SK-N-SH (cell line): ENCODE results near the gene BCAS3. TPM values are rescaled to one million over a fixed set of nuclear protein-coding genes. Genes with fewer than 3 reads are reported as not detected.

Source experiments
- CTCF ChIA-PET: fragments of 300-600, 350-600 bp; formaldehyde crosslinking; extraction: SDS; loops from one replicate; lab custom pipeline; 2021; lab: Yijun Ruan, JAX
- POLR2A ChIA-PET: fragments of 350-600 bp; sonication (Branson Sonifier 250); formaldehyde crosslinking; extraction: SDS; loops from one replicate; lab custom pipeline; 2020; ENCODE audit warnings: antibody characterized with exemption, inconsistent platforms; lab: Yijun Ruan, JAX
- DNase-seq: peaks from one replicate; pipeline ENCODE4 v3.0.0; 2012
- H2AFZ ChIP-seq: fragments of 200-600 bp; sonication (generic); 2 replicates; pipeline ENCODE4 v1.8.1; 2016; ENCODE audit warnings: antibody characterized with exemption, mild to moderate bottlenecking, low read depth
- H3F3A ChIP-seq: fragments of 200-600 bp; sonication (generic); replicated peaks from 2 replicates; pipeline ENCODE3; 2016; ENCODE audit warnings: antibody characterized with exemption, mild to moderate bottlenecking; ENCODE audit not compliant: insufficient read depth
- H3K27ac ChIP-seq, 2 experiments: fragments of 200-500 bp in 1 of 2; fragments of 200-600 bp in 1 of 2; sonication (Bioruptor generic) in 1 of 2; sonication (generic), shearing (Covaris generic) in 1 of 2; 2 replicates each; pipeline versions ENCODE4 v1.5.1 to v1.6.1; 2014 to 2016; ENCODE audit warnings: low read depth in 2 of 2, inconsistent platforms in 1 of 2, low read length in 1 of 2, mild to moderate bottlenecking in 1 of 2, mixed read lengths in 1 of 2
- H3K27me3 ChIP-seq: fragments of 200-600 bp; sonication (generic), shearing (Covaris generic); 2 replicates; pipeline ENCODE4 v1.6.1; 2016; ENCODE audit warnings: mixed run types; ENCODE audit not compliant: insufficient read depth
- H3K36me3 ChIP-seq, 2 experiments: fragments of 200-500 bp in 1 of 2; fragments of 200-600 bp in 1 of 2; sonication (Bioruptor generic) in 1 of 2; sonication (generic) in 1 of 2; replicated peaks in 1 of 2; 2 replicates each; pipeline versions ENCODE3 to v1.5.1; 2014 to 2016; ENCODE audit warnings: low read length in 1 of 2, mild to moderate bottlenecking in 1 of 2; ENCODE audit not compliant: insufficient read depth in 2 of 2, control insufficient read depth in 1 of 2
- H3K4me1 ChIP-seq, 2 experiments: fragments of 200-500 bp in 1 of 2; fragments of 200-600 bp in 1 of 2; sonication (Bioruptor generic) in 1 of 2; sonication (generic), shearing (Covaris generic) in 1 of 2; 2 replicates each; pipeline versions ENCODE4 v1.5.1 to v1.6.1; 2014 to 2016; ENCODE audit warnings: low read depth in 1 of 2, low read length in 1 of 2, mixed run types in 1 of 2; ENCODE audit not compliant: insufficient read depth in 2 of 2, control insufficient read depth in 1 of 2
- H3K4me2 ChIP-seq: fragments of 200-600 bp; sonication (generic), shearing (Covaris generic); 2 replicates; pipeline ENCODE4 v1.6.1; 2017; ENCODE audit warnings: mixed run types
- H3K4me3 ChIP-seq, 2 experiments: fragments of 200-500 bp in 1 of 2; fragments of 200-600 bp in 1 of 2; sonication (Bioruptor generic) in 1 of 2; sonication (generic), shearing (Covaris generic) in 1 of 2; 2 replicates each; pipeline versions ENCODE4 v1.5.1 to v1.8.1; 2014 to 2016; ENCODE audit warnings: low read depth in 2 of 2, inconsistent platforms in 1 of 2, low read length in 1 of 2, mild to moderate bottlenecking in 1 of 2, mixed read lengths in 1 of 2, moderate library complexity in 1 of 2
- H3K79me2 ChIP-seq: fragments of 200-600 bp; sonication (generic); 2 replicates; pipeline ENCODE4 v1.8.1; 2017; ENCODE audit warnings: mild to moderate bottlenecking; ENCODE audit not compliant: insufficient read depth
- H3K9ac ChIP-seq: fragments of 200-600 bp; sonication (generic); 2 replicates; pipeline ENCODE4 v1.6.1; 2017; ENCODE audit warnings: mixed run types
- H3K9me2 ChIP-seq: fragments of 200-600 bp; sonication (generic); 2 replicates; pipeline ENCODE4 v1.6.1; 2017; ENCODE audit warnings: mixed run types
- H3K9me3 ChIP-seq: fragments of 200-600 bp; sonication (generic); 2 replicates; pipeline ENCODE4 v1.6.1; 2017; ENCODE audit warnings: mixed run types, mild to moderate bottlenecking, moderate library complexity
- H4K20me1 ChIP-seq: fragments of 200-600 bp; sonication (generic); 2 replicates; pipeline ENCODE4 v1.6.1; 2017; ENCODE audit warnings: mild to moderate bottlenecking, mixed run types; ENCODE audit not compliant: insufficient read depth
- FOXJ3 ChIP-seq: sonication (generic); formaldehyde crosslinking; IDR thresholded peaks from 2 replicates; pipeline ENCODE4 v1.5.1; 2020; ENCODE audit warnings: mild to moderate bottlenecking, missing genetic modification reagents
- FOXM1 ChIP-seq: IDR thresholded peaks from 2 replicates; pipeline ENCODE4 v1.4.0; 2012; ENCODE audit warnings: low read depth, mild to moderate bottlenecking
- JUND ChIP-seq: IDR thresholded peaks from 2 replicates; pipeline ENCODE4 v1.4.0; 2012
- MEF2A ChIP-seq: IDR thresholded peaks from 2 replicates; pipeline ENCODE4 v1.4.0; 2012; ENCODE audit warnings: low read depth, borderline replicate concordance
- NFIC ChIP-seq: IDR thresholded peaks from 2 replicates; pipeline ENCODE4 v1.4.0; 2012; ENCODE audit warnings: borderline replicate concordance
- NRF1 ChIP-seq: IDR thresholded peaks from 2 replicates; pipeline ENCODE4 v1.6.1; 2012; ENCODE audit warnings: low read depth, mild to moderate bottlenecking, low read length
- RXRA ChIP-seq: IDR thresholded peaks from 2 replicates; pipeline ENCODE4 v1.4.0; 2012; ENCODE audit warnings: low read depth, mild to moderate bottlenecking, borderline replicate concordance
- SMC3 ChIP-seq: IDR thresholded peaks from 2 replicates; pipeline ENCODE4 v1.6.1; 2012; ENCODE audit warnings: low read depth, low read length, improper control_type of control experiment
- TAF1 ChIP-seq: IDR thresholded peaks from 2 replicates; pipeline ENCODE4 v1.6.1; 2012; ENCODE audit warnings: low read depth, mild to moderate bottlenecking, low read length, moderate library complexity, borderline replicate concordance
- WGBS: methylation state at CpG from one replicate; pipeline ENCODE4 v1.1.6; 2017; ENCODE audit warnings: low lambda C conversion rate; 5-methylcytosine and 5-hydroxymethylcytosine counted together
- polyA plus RNA-seq, 3 experiments: library from polyadenylated mRNA; depleted of rRNA; stranded (reverse); fragments of >200 nt; gene quantifications; 2 replicates each; pipeline ENCODE4 v1.2.3, GENCODE V29; 2012
- TF ChIP-seq, protein P1 (sequence below): IDR thresholded peaks from 2 replicates; pipeline ENCODE4 v1.6.1; 2012; ENCODE audit warnings: mild to moderate bottlenecking, low read depth, low read length, moderate library complexity
- TF ChIP-seq, protein P2 (sequence below): fragments of 150-350 bp; IDR thresholded peaks from 2 replicates; pipeline ENCODE4 v1.6.1; 2016; ENCODE audit warnings: mild to moderate bottlenecking, low read depth, low read length

Gene BCAS3
- polyA plus RNA-seq, 1 of the 3 experiments (the other 2 are of a cell fraction) = 5.9 TPM

DNA sequence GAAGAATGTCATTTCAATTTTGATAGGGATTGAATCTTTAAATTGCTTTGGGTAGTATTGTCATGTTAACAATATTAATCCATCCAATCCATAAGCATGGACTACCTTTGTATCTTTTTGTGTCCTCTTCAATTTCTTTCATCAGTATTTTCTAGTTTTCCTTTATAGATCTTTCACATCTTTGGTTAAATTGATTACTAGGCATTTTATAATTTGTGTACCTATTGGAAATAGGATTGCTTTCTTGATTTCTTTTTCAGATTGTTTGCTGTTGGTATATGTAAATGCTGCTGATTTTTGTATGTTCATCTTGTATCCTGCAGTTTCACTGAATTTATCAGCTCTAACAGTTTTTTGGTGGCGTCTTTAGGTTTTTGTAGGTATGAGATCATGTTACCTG lies 24.1 kb upstream of the BCAS3 start (continued):
- TF ChIP-seq, protein P1, sequence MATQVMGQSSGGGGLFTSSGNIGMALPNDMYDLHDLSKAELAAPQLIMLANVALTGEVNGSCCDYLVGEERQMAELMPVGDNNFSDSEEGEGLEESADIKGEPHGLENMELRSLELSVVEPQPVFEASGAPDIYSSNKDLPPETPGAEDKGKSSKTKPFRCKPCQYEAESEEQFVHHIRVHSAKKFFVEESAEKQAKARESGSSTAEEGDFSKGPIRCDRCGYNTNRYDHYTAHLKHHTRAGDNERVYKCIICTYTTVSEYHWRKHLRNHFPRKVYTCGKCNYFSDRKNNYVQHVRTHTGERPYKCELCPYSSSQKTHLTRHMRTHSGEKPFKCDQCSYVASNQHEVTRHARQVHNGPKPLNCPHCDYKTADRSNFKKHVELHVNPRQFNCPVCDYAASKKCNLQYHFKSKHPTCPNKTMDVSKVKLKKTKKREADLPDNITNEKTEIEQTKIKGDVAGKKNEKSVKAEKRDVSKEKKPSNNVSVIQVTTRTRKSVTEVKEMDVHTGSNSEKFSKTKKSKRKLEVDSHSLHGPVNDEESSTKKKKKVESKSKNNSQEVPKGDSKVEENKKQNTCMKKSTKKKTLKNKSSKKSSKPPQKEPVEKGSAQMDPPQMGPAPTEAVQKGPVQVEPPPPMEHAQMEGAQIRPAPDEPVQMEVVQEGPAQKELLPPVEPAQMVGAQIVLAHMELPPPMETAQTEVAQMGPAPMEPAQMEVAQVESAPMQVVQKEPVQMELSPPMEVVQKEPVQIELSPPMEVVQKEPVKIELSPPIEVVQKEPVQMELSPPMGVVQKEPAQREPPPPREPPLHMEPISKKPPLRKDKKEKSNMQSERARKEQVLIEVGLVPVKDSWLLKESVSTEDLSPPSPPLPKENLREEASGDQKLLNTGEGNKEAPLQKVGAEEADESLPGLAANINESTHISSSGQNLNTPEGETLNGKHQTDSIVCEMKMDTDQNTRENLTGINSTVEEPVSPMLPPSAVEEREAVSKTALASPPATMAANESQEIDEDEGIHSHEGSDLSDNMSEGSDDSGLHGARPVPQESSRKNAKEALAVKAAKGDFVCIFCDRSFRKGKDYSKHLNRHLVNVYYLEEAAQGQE = no peak
- no peak for TF ChIP-seq SMC3
- no peak for TF ChIP-seq FOXJ3 (CRISPR knock-in tag)

DNA sequence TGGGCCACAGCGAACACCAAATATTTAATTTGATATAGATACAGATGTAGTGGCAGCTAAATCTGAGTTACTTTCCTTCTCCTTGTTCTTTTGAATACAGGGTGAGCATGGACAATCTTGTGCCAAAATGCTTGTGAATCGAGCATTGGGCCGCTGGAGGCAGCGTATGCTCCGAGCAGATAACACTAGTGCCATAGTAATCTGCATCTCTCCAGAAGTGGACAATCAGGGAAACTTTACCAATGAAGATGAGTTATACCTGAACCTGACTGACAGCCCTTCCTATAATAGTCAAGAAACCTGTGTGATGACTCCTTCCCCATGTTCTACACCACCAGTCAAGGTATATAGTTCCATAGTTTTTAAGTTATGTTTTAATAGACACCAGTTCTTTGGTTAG lies 21.2 kb upstream of the BCAS3 start:
- CTCF ChIA-PET = interaction anchor here (1.1 to 4.3 kb wide), 3 partner anchors 15 to 21 kb away, joined by 3 to 22 read pairs (median 6); partner anchors contain the start of gene BCAS3

More for the DNA sequence above, 21.2 kb upstream of the BCAS3 start:
- peaks cover 7 to 27% of the 10 kb centered on the region in 2 experiments for H3K36me3 ChIP-seq
- POLR2A ChIA-PET = no interaction called here
- H3K79me2 ChIP-seq = peaks cover 65% of the 10 kb centered on the region
- DNase-seq = no peak
- H3K27me3 ChIP-seq = no peaks in the 10 kb centered on the region
- no peaks in the 10 kb centered on the region; a peak in 2 of 4 replicates for H3K4me1 ChIP-seq
- H3K4me2 ChIP-seq = no peak overlapping the region
- H3K9ac ChIP-seq = no peak overlapping the region
- H3K27ac ChIP-seq = no peak overlapping the region
- no peak overlapping the region for H3K4me3 ChIP-seq
- no peak overlapping the region for H2AFZ ChIP-seq
- peaks cover 14% of the 10 kb centered on the region; the same call in 1 of the 2 replicates for H4K20me1 ChIP-seq
- H3K9me3 ChIP-seq = no peaks in the 10 kb centered on the region
- 96% methylated on average over 5 of the region's 5 CpGs for WGBS
- no peak for TF ChIP-seq FOXM1
- TF ChIP-seq MEF2A = no peak
- no peak for TF ChIP-seq RXRA
- TF ChIP-seq TAF1 = no peak
- no peak for TF ChIP-seq NFIC
- no peak for TF ChIP-seq NRF1
- TF ChIP-seq, protein P2, sequence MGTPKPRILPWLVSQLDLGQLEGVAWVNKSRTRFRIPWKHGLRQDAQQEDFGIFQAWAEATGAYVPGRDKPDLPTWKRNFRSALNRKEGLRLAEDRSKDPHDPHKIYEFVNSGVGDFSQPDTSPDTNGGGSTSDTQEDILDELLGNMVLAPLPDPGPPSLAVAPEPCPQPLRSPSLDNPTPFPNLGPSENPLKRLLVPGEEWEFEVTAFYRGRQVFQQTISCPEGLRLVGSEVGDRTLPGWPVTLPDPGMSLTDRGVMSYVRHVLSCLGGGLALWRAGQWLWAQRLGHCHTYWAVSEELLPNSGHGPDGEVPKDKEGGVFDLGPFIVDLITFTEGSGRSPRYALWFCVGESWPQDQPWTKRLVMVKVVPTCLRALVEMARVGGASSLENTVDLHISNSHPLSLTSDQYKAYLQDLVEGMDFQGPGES = no peak
- no peak for TF ChIP-seq JUND
- TF ChIP-seq, protein P1 = no peak
- TF ChIP-seq SMC3 = no peak
- H3F3A ChIP-seq = peaks cover 4% of the 10 kb centered on the region
- no peaks in the 10 kb centered on the region for H3K9me2 ChIP-seq
